Transverse colon (tissue), 4 donors: ENCODE data around the gene VTCN1. TPM values are rescaled to one million over a fixed set of nuclear protein-coding genes. Genes with fewer than 3 reads are reported as not detected.

ENCODE experiments used
- DNase-seq: peaks from one replicate; pipeline ENCODE4 v3.0.0-alpha.2; 2019
- H3K27ac ChIP-seq, 4 donors: fragments of 200-600 bp; sonication (generic); 2 replicates each; pipeline ENCODE4 v1.5.1; 2016 to 2018; ENCODE audit warnings: inconsistent platforms in 4 of 4
- H3K27me3 ChIP-seq: fragments of 200-600 bp; sonication (generic); 2 replicates; pipeline ENCODE4 v1.5.1; 2017; ENCODE audit warnings: inconsistent platforms
- H3K36me3 ChIP-seq, 4 donors: fragments of 200-600 bp; sonication (generic); 2 replicates each; pipeline ENCODE4 v1.5.1; 2017 to 2019; ENCODE audit warnings: inconsistent platforms in 4 of 4
- H3K4me1 ChIP-seq, 4 donors: fragments of 200-600 bp; sonication (generic); 2 replicates each; pipeline ENCODE4 v1.5.1; 2017 to 2020; ENCODE audit warnings: inconsistent platforms in 4 of 4
- H3K4me3 ChIP-seq, 4 donors: fragments of 200-600 bp; sonication (generic); 1 replicate in 1 of 4; 2 replicates in 3 of 4; pipeline versions ENCODE4 v1.5.1 to v1.6.1; 2017 to 2019; ENCODE audit warnings: inconsistent platforms in 4 of 4
- H3K9me3 ChIP-seq, 2 donors: fragments of 200-600 bp; sonication (generic); 2 replicates each; pipeline ENCODE4 v1.5.1; 2017 to 2019; ENCODE audit warnings: inconsistent platforms in 2 of 2
- CTCF ChIP-seq, 5 experiments: fragments of 200-600 bp in 3 of 5; fragments of 450-650 bp in 2 of 5; sonication (generic) in 3 of 5; IDR thresholded peaks; 1 replicate in 2 of 5; 2 replicates in 3 of 5; pipeline ENCODE4 v1.5.1; 2016 to 2017; ENCODE audit warnings: antibody characterized with exemption in 5 of 5, inconsistent platforms in 3 of 5, mild to moderate bottlenecking in 2 of 5, moderate library complexity in 1 of 5
- EP300 ChIP-seq: sonication (generic); formaldehyde crosslinking; IDR thresholded peaks from one replicate; pipeline ENCODE4 v1.6.1; 2017; ENCODE audit warnings: antibody characterized with exemption, low read depth
- POLR2A ChIP-seq: fragments of 450-650 bp; IDR thresholded peaks from one replicate; pipeline ENCODE4 v1.6.1; 2016; ENCODE audit warnings: antibody characterized with exemption, mild to moderate bottlenecking, moderate library complexity
- POLR2AphosphoS5 ChIP-seq, 3 donors: sonication (generic); formaldehyde crosslinking; IDR thresholded peaks; one replicate each; pipeline ENCODE4 v1.6.1; 2016; ENCODE audit warnings: antibody characterized with exemption in 3 of 3
- WGBS, 2 donors: methylation state at CpG; one replicate each; pipeline ENCODE4 v1.1.5; 2018; ENCODE audit warnings: low coverage in 1 of 2; 5-methylcytosine and 5-hydroxymethylcytosine counted together
- in situ Hi-C, 4 donors: fragments of 200-750 bp; cut with MboI; loops; one replicate each; pipeline versions ENCODE4 v1.15.0 to v1.15.1; 2017; ENCODE audit warnings: low sequenced_read_pairs in 3 of 4, low pct_ligation_motif_present in 1 of 4, low pct_unique_long_range_greater_than_20kb in 1 of 4
- intact Hi-C: fragments of 100-400 bp; cut with DNase I; formaldehyde crosslinking; loops from one replicate; pipeline ENCODE4 v1.15.1; 2023; ENCODE audit warnings: low total_unique reads
- total RNA-seq, 4 donors: library from RNA; depleted of rRNA; stranded (reverse); fragments of >200 nt; gene quantifications; one replicate each; pipeline ENCODE4 v1.1.0, GENCODE V29; 2016

Gene VTCN1
- total RNA-seq, 4 donors from 2014 or later = not detected

- H3K27me3 ChIP-seq = no peaks in the 10 kb centered on the region
- DNase-seq = no peak
- H3K36me3 ChIP-seq = no peaks in the 10 kb centered on the region
- 90 to 95% methylated on average over 5 of the region's 5 CpGs for WGBS, 2 donors
- no peaks in the 10 kb centered on the region for H3K4me1 ChIP-seq
- no peaks in the 10 kb centered on the region for H3K9me3 ChIP-seq
- H3K4me3 ChIP-seq = no peak overlapping the region
- intact Hi-C loops = no loop called here
- no peak overlapping the region for H3K27ac ChIP-seq
- in situ Hi-C loops = loop anchor here in 1 of 4 donors (10.0 kb wide), 1 partner anchor 64 kb away; no protein-coding TSS in a partner anchor
- no peak for TF ChIP-seq POLR2A
- TF ChIP-seq EP300 = no peak
- no peak for TF ChIP-seq CTCF (IDR thresholded peaks at IDR 0.05)
- no peak for TF ChIP-seq POLR2AphosphoS5 (IDR thresholded peaks at IDR 0.05)
Observed at GRCh38 chr1:117180147-117180967, 30.4 kb downstream of the VTCN1 start.

DNA sequence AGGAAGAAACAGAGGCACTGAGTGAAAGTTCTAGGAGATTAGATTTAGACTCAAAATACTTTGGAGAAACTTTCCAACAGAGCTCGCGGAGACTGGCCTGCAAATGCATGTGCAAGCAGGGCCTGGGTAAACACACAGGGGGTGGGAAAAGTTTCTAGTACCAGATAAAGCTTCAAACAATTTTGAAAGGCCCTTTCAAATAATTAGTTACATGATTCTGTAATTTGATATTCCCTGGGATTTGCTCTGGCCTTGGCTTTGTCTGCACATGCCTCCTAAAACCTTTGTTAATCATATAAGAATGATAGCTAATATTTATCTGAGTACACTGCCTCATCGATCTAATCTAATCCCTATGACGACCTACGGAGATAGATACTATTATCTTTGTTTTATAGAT, 31.3 kb downstream of the VTCN1 start:
- no peak overlapping the region for H3K4me3 ChIP-seq
- H3K36me3 ChIP-seq = no peaks in the 10 kb centered on the region
- intact Hi-C loops = no loop called here
- 62 to 67% methylated on average over 3 to 5 of the region's 5 CpGs for WGBS, 2 donors
- no peaks in the 10 kb centered on the region for H3K9me3 ChIP-seq
- H3K27me3 ChIP-seq = no peaks in the 10 kb centered on the region
- DNase-seq = no peak
- in situ Hi-C loops = no loop called here
- H3K27ac ChIP-seq = no peak overlapping the region
- H3K4me1 ChIP-seq = no peaks in the 10 kb centered on the region
- TF ChIP-seq EP300 (no peak), POLR2AphosphoS5 (IDR thresholded peaks at IDR 0.05) (no peak), CTCF (IDR thresholded peaks at IDR 0.05) (no peak), POLR2A (no peak)

DNA sequence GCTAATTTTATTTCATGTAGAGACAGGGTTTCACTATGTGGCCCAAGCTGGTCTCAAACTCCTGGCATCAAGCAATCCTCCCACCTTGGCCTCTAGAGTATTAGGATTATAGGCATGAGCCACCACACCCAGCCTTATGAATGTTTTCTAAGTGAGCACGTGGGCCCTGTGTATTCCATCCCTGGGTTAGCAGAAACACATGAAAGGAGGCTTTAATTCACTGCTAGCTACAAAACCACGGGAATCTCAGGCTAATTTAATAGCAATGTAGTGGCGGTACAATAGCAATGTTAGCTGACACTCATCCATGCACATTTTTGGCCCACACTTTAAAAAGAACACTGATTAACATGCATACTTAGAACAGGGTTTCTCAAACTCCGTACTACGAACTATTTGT, 32.0 kb downstream of the VTCN1 start:
- Histone ChIP-seq H3K36me3 (no peaks in the 10 kb centered on the region), H3K27ac (no peak overlapping the region)
- intact Hi-C loops = no loop called here

DNA sequence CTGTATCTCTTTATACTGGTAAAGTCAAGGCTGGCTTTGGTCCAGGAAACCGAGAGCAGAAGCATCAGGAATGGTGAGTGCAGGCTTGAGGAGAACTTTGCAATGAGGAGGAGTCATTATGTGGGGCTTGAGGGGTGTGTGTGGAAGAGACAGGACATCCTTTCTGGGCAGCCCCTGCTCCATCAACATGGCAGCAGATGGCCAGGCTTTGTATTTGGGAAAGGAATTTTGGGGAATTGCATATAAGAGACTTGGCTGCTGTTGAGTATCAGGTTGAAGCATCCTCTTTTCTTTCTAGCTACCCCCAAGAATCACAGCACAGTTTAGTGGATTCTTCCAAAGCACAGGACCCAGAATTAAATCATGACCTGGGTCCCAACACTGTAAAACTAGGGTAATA, 33.4 kb downstream of the VTCN1 start:
- Histone ChIP-seq H3K9me3 (no peaks in the 10 kb centered on the region), H3K4me3 (no peak overlapping the region), H3K27ac (no peak overlapping the region), H3K36me3 (no peaks in the 10 kb centered on the region), H3K4me1 (no peaks in the 10 kb centered on the region), H3K27me3 (no peaks in the 10 kb centered on the region)
- WGBS, 2 donors = 44 to 66% methylated on average over 1 of the region's 1 CpG
- intact Hi-C loops (no loop called here), in situ Hi-C loops (no loop called here)
- TF ChIP-seq CTCF (IDR thresholded peaks at IDR 0.05) (no peak), POLR2A (no peak), POLR2AphosphoS5 (IDR thresholded peaks at IDR 0.05) (no peak), EP300 (no peak)
- DNase-seq = no peak

More for the DNA sequence above, 32.0 kb downstream of the VTCN1 start:
- no peaks in the 10 kb centered on the region for H3K4me1 ChIP-seq
- 88 to 100% methylated on average over 2 to 5 of the region's 5 CpGs for WGBS, 2 donors
- H3K4me3 ChIP-seq = no peak overlapping the region
- TF ChIP-seq CTCF (IDR thresholded peaks at IDR 0.05) (no peak), POLR2A (no peak), POLR2AphosphoS5 (IDR thresholded peaks at IDR 0.05) (no peak), EP300 (no peak)
- no peak for DNase-seq
- H3K27me3 ChIP-seq = no peaks in the 10 kb centered on the region
- in situ Hi-C loops = no loop called here
- no peaks in the 10 kb centered on the region for H3K9me3 ChIP-seq
